HCT116 (cell line): ENCODE data around the gene SLC35F3. TPM values are rescaled to one million over a fixed set of nuclear protein-coding genes. Genes with fewer than 3 reads are reported as not detected.

Source experiments
- ATAC-seq: fragments of 200-7000 bp; cut with Tn5 transposase; 2 replicates; pipeline ENCODE4 v1.9.1; 2020; ENCODE audit warnings: mild to moderate bottlenecking, moderate library complexity
- BruUV-seq: library from RNA; stranded (reverse); fragments of 400-500 nt; replicated peaks from 2 replicates; lab custom pipeline; 2021; lab: Mats Ljungman, UMichigan
- CTCF ChIA-PET: fragments of 300-600 bp; sonication (Branson Sonifier 250); formaldehyde crosslinking; loops from one replicate; lab custom pipeline; 2021; ENCODE audit warnings: antibody characterized with exemption; lab: Charles Lee
- POLR2A ChIA-PET: fragments of 300-600, 350-600 bp; sonication (Branson Sonifier 250); formaldehyde crosslinking; loops from one replicate; lab custom pipeline; 2021; ENCODE audit warnings: antibody characterized with exemption; lab: Charles Lee
- RAD21 ChIA-PET, 2 experiments: fragments of 300-600 bp; sonication (Branson Sonifier 250); formaldehyde crosslinking; loops; one replicate each; lab custom pipeline; 2023; ENCODE audit warnings: low total read pairs in 2 of 2; ENCODE audit not compliant: uncharacterized antibody in 2 of 2, unreplicated experiment in 2 of 2, low non-redundant PET in 1 of 2; lab: Charles Lee
- DNase-seq: peaks from one replicate; pipeline ENCODE4 v3.0.0-alpha.2; 2010; ENCODE audit warnings: low read depth, low spot score
- H2AFZ ChIP-seq: fragments of 200-600 bp; shearing (Covaris generic), sonication (generic); 2 replicates; pipeline ENCODE4 v1.6.1; 2017; ENCODE audit warnings: low read depth, mixed run types, mixed read lengths, antibody characterized with exemption, low read length; ENCODE audit not compliant: poor library complexity, severe bottlenecking
- H3K27ac ChIP-seq: 2 replicates; pipeline ENCODE4 v1.5.1; 2012; ENCODE audit warnings: low read depth, low read length
- H3K27me3 ChIP-seq: fragments of 200-600 bp; sonication (generic); 2 replicates; pipeline ENCODE4 v1.6.1; 2016; ENCODE audit warnings: mixed run types, low read length, mixed read lengths; ENCODE audit not compliant: insufficient read depth
- H3K36me3 ChIP-seq, 2 experiments: fragments of 200-500 bp in 1 of 2; fragments of 200-600 bp in 1 of 2; sonication (Bioruptor generic) in 1 of 2; sonication (generic) in 1 of 2; 2 replicates each; pipeline versions ENCODE4 v1.5.1 to v1.6.1; 2014 to 2016; ENCODE audit warnings: low read length in 2 of 2, inconsistent platforms in 1 of 2, mixed read lengths in 1 of 2, mixed run types in 1 of 2; ENCODE audit not compliant: insufficient read depth in 2 of 2, control insufficient read depth in 1 of 2
- H3K4me1 ChIP-seq, 2 experiments: fragments of 200-600 bp in 1 of 2; sonication (generic) in 1 of 2; 2 replicates each; pipeline versions ENCODE4 v1.5.1 to v1.6.1; 2012 to 2017; ENCODE audit warnings: low read length in 2 of 2, inconsistent platforms in 1 of 2, mild to moderate bottlenecking in 1 of 2, mixed read lengths in 1 of 2, mixed run types in 1 of 2, moderate library complexity in 1 of 2; ENCODE audit not compliant: insufficient read depth in 2 of 2, control insufficient read depth in 1 of 2
- H3K4me2 ChIP-seq: fragments of 200-600 bp; sonication (generic); 2 replicates; pipeline ENCODE4 v1.6.1; 2017; ENCODE audit warnings: mixed run types, low read length, mixed read lengths
- H3K4me3 ChIP-seq, 2 experiments: fragments of 200-600 bp in 1 of 2; sonication (generic) in 1 of 2; replicated peaks in 1 of 2; 2 replicates each; pipeline ENCODE4 v1.5.1; 2011 to 2016; ENCODE audit warnings: low read length in 2 of 2, control low read depth in 1 of 2, low read depth in 1 of 2, mild to moderate bottlenecking in 1 of 2, mixed read lengths in 1 of 2, mixed run types in 1 of 2
- H3K79me2 ChIP-seq: fragments of 200-600 bp; sonication (generic); 2 replicates; pipeline ENCODE4 v1.6.1; 2017; ENCODE audit warnings: mild to moderate bottlenecking, mixed run types, low read length, moderate library complexity, mixed read lengths; ENCODE audit not compliant: insufficient read depth
- H3K9ac ChIP-seq: fragments of 200-600 bp; sonication (generic); 2 replicates; pipeline ENCODE4 v1.6.1; 2016; ENCODE audit warnings: low read length, mixed read lengths
- H3K9me2 ChIP-seq: fragments of 200-600 bp; sonication (generic), shearing (Covaris generic); 2 replicates; pipeline ENCODE4 v1.6.1; 2017; ENCODE audit warnings: mixed run types, mild to moderate bottlenecking, moderate library complexity; ENCODE audit not compliant: insufficient read depth
- H3K9me3 ChIP-seq, 2 experiments: fragments of 200-500 bp in 1 of 2; fragments of 200-600 bp in 1 of 2; sonication (Bioruptor generic) in 1 of 2; sonication (generic) in 1 of 2; 2 replicates each; pipeline ENCODE4 v1.6.1; 2014 to 2017; ENCODE audit warnings: low read length in 2 of 2, mixed read lengths in 2 of 2, inconsistent platforms in 1 of 2, low read depth in 1 of 2, mild to moderate bottlenecking in 1 of 2, mixed run types in 1 of 2, moderate library complexity in 1 of 2; ENCODE audit not compliant: control insufficient read depth in 1 of 2, insufficient read depth in 1 of 2
- H4K20me1 ChIP-seq: fragments of 200-600 bp; sonication (generic), shearing (Covaris generic); 2 replicates; pipeline ENCODE4 v1.6.1; 2017; ENCODE audit warnings: mixed run types, mild to moderate bottlenecking, moderate library complexity; ENCODE audit not compliant: insufficient read depth
- CBX3 ChIP-seq: IDR thresholded peaks from 2 replicates; pipeline ENCODE4 v1.6.1; 2012; ENCODE audit warnings: low read depth
- CEBPB ChIP-seq: IDR thresholded peaks from 2 replicates; pipeline ENCODE4 v1.6.1; 2012; ENCODE audit warnings: low read depth
- EGR1 ChIP-seq: IDR thresholded peaks from 2 replicates; pipeline ENCODE4 v1.6.1; 2012; ENCODE audit warnings: low read depth
- ELF1 ChIP-seq: IDR thresholded peaks from 2 replicates; pipeline ENCODE4 v1.6.1; 2012; ENCODE audit warnings: low read depth, borderline replicate concordance
- EZH2 ChIP-seq: fragments of 200-600 bp; sonication (generic); IDR thresholded peaks from 2 replicates; pipeline ENCODE4 v1.6.1; 2017; ENCODE audit warnings: antibody characterized with exemption, mixed run types
- EZH2phosphoT487 ChIP-seq: fragments of 200-600 bp; IDR thresholded peaks from 2 replicates; pipeline ENCODE4 v1.6.1; 2018; ENCODE audit warnings: antibody characterized with exemption, borderline replicate concordance
- FOSL1 ChIP-seq: IDR thresholded peaks from 2 replicates; pipeline ENCODE4 v1.6.1; 2012; ENCODE audit warnings: low read depth
- JUND ChIP-seq: IDR thresholded peaks from 2 replicates; pipeline ENCODE4 v1.6.1; 2012
- POLR2A ChIP-seq: IDR thresholded peaks from 2 replicates; pipeline ENCODE4 v1.7.0; 2011; ENCODE audit warnings: borderline replicate concordance; ENCODE audit not compliant: insufficient read depth, insufficient read length; ENCODE audit errors: extremely low read depth
- POLR2AphosphoS5 ChIP-seq: IDR thresholded peaks from 2 replicates; pipeline ENCODE4 v1.6.1; 2011; ENCODE audit warnings: mild to moderate bottlenecking, low read depth, low read length, moderate library complexity
- RAD21 ChIP-seq: IDR thresholded peaks from 2 replicates; pipeline ENCODE4 v1.6.1; 2012; ENCODE audit warnings: low read depth, mild to moderate bottlenecking
- SIN3A ChIP-seq: IDR thresholded peaks from 2 replicates; pipeline ENCODE4 v1.6.1; 2012; ENCODE audit warnings: low read depth
- SP1 ChIP-seq: IDR thresholded peaks from 2 replicates; pipeline ENCODE4 v1.6.1; 2012; ENCODE audit warnings: low read depth
- SRF ChIP-seq: IDR thresholded peaks from 2 replicates; pipeline ENCODE4 v1.6.1; 2012; ENCODE audit warnings: low read depth
- TCF7L2 ChIP-seq: IDR thresholded peaks from 2 replicates; pipeline ENCODE4 v1.7.0; 2011; ENCODE audit warnings: borderline replicate concordance, inconsistent platforms; ENCODE audit not compliant: insufficient read depth, insufficient read length; ENCODE audit errors: extremely low read depth
- ZFX ChIP-seq: fragments of 450-650 bp; IDR thresholded peaks from 2 replicates; pipeline ENCODE4 v1.6.1; 2017
- ZNF274 ChIP-seq: fragments of 200-500 bp; sonication (Bioruptor generic); IDR thresholded peaks from 2 replicates; pipeline ENCODE4 v1.6.1; 2014; ENCODE audit warnings: mild to moderate bottlenecking, low read depth, low read length, inconsistent platforms
- intact Hi-C: fragments of 100-400 bp; cut with micrococcal nuclease; formaldehyde crosslinking; loops from 2 replicates; pipeline ENCODE4 v1.10.0; 2022
- total RNA-seq: library from RNA; stranded (reverse); gene quantifications from one replicate; pipeline ENCODE4 v1.2.1, GENCODE V29; 2021; ENCODE audit not compliant: unreplicated experiment
- TF ChIP-seq, protein P1 (sequence below): IDR thresholded peaks from 2 replicates; pipeline ENCODE4 v1.6.1; 2012
- TF ChIP-seq, protein P2 (sequence below): IDR thresholded peaks from 2 replicates; pipeline ENCODE4 v1.6.1; 2012; ENCODE audit warnings: low read depth

Gene SLC35F3
- total RNA-seq, 1 experiment from 2014 or later: 6.4 TPM

DNA sequence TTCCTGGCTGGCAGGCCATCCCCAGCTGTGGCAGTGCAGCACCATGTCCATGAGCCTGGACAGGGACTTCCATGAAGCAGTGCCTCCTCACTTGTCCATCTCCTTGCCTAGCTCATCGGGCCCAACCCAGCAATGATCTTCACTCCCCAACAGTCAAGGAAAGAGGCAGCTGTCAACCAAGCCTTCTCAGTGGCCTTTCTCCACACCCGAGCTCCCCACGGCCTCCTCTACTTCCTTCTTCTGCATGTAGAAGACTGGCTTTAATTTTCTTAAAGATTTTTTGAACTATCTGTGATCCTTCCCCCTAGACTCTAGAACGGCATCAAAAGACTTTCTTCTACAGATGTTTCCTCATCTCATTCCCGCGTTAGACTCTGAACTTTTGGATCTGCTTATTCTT is 403.2 kb downstream of the SLC35F3 start:
- no peaks in the 10 kb centered on the region for H4K20me1 ChIP-seq
- ChIA-PET RAD21 (no interaction called here), POLR2A (no interaction called here), CTCF (interaction anchor here (0.6 to 3.0 kb wide), 2 partner anchors 20 to 95 kb away, joined by 3 to 20 read pairs; no protein-coding TSS in a partner anchor)
- H3K9ac ChIP-seq: no peak overlapping the region
- no peak overlapping the region for H2AFZ ChIP-seq
- no peak overlapping the region for H3K4me3 ChIP-seq
- H3K4me2 ChIP-seq: no peak overlapping the region
- no peaks in the 10 kb centered on the region for H3K4me1 ChIP-seq
- TF ChIP-seq JUND: no peak
- no peak for TF ChIP-seq EGR1
- TF ChIP-seq SIN3A: no peak
- BruUV-seq: no TSS peak
- no peak overlapping the region for H3K27ac ChIP-seq
- no peaks in the 10 kb centered on the region for H3K9me3 ChIP-seq
- H3K9me2 ChIP-seq: no peaks in the 10 kb centered on the region
- intact Hi-C loops: no loop called here
- ATAC-seq (no peak), DNase-seq (no peak)
- H3K36me3 ChIP-seq: no peaks in the 10 kb centered on the region
- no peaks in the 10 kb centered on the region for H3K27me3 ChIP-seq
- H3K79me2 ChIP-seq: no peaks in the 10 kb centered on the region

DNA sequence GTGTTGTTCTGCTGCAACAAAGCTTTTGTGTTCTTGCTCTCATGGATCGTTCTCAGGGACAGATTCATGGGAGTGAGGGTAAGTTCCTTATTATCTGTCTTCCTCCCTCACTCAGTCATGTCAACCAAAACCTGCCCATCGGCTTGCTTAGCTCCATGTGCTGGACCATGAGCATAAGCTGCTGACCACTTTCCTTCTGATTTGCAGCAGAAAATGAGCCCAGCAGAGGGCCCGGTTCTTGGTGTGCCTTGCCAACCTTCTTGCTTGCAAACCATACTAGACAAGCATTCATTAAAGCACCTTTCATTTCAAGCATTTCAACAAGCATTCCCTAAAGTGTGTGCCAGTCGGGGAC is 404.7 kb downstream of the SLC35F3 start:
- Histone ChIP-seq H3K79me2 (no peaks in the 10 kb centered on the region), H3K27ac (no peak overlapping the region), H3K4me2 (no peak overlapping the region), H3K27me3 (no peaks in the 10 kb centered on the region), H3K36me3 (no peaks in the 10 kb centered on the region), H3K4me1 (no peaks in the 10 kb centered on the region), H2AFZ (no peak overlapping the region), H3K4me3 (no peak overlapping the region), H3K9ac (no peak overlapping the region), H3K9me3 (no peaks in the 10 kb centered on the region), H3K9me2 (no peaks in the 10 kb centered on the region), H4K20me1 (no peaks in the 10 kb centered on the region)
- no peak for ATAC-seq
- no TSS peak for BruUV-seq
- RAD21 ChIA-PET: no interaction called here
- CTCF ChIA-PET: interaction anchor here (0.7 to 3.0 kb wide), 16 partner anchors 9 to 868 kb away, joined by 3 to 20 read pairs (median 4); partner anchors contain the start of gene COA6
- POLR2A ChIA-PET: no interaction called here
- intact Hi-C loops: no loop called here
- no peak for TF ChIP-seq CEBPB
- TF ChIP-seq, protein P1, sequence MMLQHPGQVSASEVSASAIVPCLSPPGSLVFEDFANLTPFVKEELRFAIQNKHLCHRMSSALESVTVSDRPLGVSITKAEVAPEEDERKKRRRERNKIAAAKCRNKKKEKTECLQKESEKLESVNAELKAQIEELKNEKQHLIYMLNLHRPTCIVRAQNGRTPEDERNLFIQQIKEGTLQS: no peak
- no peak for TF ChIP-seq RAD21
- no peak for TF ChIP-seq EZH2phosphoT487
- no peak for TF ChIP-seq SRF
- TF ChIP-seq, protein P2, sequence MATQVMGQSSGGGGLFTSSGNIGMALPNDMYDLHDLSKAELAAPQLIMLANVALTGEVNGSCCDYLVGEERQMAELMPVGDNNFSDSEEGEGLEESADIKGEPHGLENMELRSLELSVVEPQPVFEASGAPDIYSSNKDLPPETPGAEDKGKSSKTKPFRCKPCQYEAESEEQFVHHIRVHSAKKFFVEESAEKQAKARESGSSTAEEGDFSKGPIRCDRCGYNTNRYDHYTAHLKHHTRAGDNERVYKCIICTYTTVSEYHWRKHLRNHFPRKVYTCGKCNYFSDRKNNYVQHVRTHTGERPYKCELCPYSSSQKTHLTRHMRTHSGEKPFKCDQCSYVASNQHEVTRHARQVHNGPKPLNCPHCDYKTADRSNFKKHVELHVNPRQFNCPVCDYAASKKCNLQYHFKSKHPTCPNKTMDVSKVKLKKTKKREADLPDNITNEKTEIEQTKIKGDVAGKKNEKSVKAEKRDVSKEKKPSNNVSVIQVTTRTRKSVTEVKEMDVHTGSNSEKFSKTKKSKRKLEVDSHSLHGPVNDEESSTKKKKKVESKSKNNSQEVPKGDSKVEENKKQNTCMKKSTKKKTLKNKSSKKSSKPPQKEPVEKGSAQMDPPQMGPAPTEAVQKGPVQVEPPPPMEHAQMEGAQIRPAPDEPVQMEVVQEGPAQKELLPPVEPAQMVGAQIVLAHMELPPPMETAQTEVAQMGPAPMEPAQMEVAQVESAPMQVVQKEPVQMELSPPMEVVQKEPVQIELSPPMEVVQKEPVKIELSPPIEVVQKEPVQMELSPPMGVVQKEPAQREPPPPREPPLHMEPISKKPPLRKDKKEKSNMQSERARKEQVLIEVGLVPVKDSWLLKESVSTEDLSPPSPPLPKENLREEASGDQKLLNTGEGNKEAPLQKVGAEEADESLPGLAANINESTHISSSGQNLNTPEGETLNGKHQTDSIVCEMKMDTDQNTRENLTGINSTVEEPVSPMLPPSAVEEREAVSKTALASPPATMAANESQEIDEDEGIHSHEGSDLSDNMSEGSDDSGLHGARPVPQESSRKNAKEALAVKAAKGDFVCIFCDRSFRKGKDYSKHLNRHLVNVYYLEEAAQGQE: no peak
- TF ChIP-seq SIN3A: no peak
- no peak for TF ChIP-seq POLR2AphosphoS5
- no peak for TF ChIP-seq ZNF274
- no peak for TF ChIP-seq ZFX
- no peak for TF ChIP-seq EGR1
- no peak for TF ChIP-seq CBX3
- TF ChIP-seq TCF7L2: no peak
- TF ChIP-seq FOSL1: no peak
- no peak for TF ChIP-seq POLR2A
- no peak for TF ChIP-seq SP1
- no peak for TF ChIP-seq ELF1
- TF ChIP-seq EZH2: no peak
- TF ChIP-seq, all 23 proteins: peak for 0
- DNase-seq: no peak
